CD4-positive, alpha-beta T cell treated with Interleukin-4 for 1 hour (primary cell): ENCODE data around the gene BCL11A.

Experiments used
- DNase-seq, 2 donors: peaks; one replicate each; pipeline ENCODE4 v3.0.0-alpha.2; 2020 to 2022

The BCL11A gene

DNA sequence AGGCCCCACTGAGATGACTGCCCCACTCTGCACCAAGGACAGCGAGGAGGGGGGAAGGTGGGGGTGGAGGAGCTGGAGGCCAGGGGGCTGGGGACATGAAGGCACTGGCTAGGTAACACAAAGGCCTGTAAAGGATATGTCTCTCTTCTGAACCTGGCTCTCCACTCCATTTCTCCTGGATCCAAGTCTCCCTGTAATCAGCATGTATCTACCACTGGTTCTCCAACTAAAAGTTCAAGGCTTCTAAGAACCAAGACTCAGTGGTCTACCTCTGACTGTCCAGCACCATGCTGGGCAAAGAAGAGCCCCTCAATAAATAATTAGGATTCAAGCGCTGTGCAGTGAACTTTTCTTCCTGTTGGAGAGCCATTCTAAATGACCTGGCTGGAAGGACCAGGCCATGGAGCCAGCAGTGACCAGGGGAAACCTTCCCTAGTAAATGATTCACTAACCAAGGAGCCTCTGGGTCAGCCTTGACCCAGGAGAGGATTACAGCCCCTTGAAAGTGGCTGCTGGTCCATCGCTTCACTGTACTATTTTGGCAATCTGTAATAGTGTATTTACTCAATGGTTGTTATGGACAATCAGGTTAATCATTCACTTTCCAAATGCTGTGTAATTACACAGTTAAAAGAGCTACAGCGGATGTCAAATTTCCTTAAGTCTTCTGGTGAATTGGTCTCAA is 73.2 kb downstream of the BCL11A start:
- DNase-seq = no peak

DNA sequence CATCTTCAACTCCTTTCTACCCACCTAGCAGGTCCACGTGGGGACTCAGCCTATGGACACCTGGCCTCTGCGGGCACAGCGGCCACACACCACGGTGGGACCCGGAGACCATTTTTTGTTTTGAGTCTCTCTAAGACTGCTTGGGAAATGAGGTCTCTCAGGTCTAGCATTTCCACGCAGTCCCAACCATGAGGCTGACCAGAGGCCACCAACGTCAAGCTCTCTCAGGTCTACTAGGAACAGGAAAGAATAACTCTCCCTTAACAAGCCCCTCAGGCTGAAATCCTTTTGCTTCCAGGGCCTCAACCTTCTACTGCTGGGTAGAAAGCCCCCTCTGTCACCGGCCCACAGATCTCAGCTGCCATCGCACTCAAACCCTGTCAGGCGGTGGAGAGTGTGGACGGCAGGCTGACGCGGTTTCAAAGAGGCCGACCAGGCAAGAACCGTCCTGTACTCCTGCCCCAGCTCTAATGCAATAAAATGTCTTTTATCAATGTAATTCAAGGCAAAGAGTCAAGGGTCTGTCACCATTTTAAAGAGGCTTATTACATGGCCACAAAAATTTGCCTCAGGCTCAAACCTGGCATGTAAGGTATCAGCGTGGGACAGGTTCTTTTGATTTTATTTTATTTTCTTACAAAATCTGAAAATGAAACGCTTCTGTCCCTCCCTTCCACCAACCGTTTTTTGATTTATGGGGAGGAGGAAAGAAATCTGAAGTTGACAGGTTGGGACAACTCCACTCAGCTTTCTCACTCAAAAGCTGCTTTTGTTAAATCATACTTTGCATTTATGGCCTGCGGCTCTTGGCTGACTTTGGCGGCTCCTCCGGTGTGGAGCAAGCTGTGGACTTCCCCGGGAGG is 74.0 kb downstream of the BCL11A start:
- DNase-seq = no peak

DNA sequence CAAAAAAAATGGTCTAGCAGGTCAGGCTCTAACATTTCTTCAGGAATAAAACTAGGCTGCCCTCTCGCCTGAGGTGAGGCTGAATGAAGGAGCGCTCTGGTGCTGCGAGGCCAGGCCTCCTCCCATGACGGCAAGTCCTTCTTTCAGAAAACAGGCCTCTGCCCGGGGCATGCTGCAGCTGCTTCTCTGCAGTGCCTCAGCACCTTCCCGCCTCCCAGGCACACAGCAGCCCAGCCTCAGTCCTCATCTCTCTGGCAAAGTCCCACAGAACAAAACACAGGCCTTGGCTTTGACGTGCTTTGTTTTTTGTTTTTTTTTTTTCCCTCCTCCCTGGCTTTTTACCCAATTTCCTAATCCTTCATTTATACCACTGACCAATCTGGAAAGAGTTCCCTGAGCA is 74.8 kb downstream of the BCL11A start:
- DNase-seq = no peak

DNA sequence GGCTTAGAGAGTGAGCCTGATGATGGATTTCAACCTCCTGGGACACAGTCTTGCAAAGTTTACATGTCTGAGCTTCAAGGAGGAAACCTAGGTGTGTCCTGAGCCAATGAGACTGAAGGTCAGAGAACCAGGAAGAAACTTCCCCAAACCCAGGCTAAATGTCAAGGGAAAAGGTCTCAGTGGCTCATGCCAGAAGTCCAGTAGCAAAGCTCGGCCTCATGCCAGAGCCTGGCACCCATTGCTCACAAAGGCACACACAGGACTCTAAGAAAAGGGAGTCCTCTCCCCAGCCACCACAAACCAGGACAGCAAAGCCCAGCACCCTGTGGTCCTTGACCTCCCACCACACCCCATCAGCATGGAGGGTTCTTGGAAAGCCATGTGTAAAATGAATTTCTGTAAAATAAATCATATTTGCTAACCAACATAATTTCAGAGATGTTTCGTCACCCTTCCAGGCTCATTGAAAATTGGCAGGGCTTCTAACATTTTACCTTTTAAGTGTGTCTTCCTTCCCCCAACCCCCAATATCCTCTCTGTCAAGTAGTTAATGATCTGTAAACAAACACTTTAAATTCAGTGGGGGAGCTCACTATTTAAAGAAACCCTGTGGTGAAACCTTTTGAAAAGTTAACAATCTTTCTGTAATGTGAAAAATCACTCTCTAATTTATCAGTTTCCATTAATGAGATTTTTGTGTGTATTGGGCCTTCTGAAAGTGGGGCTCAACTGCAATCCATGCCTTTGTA is 77.1 kb downstream of the BCL11A start:
- no peak for DNase-seq

DNA sequence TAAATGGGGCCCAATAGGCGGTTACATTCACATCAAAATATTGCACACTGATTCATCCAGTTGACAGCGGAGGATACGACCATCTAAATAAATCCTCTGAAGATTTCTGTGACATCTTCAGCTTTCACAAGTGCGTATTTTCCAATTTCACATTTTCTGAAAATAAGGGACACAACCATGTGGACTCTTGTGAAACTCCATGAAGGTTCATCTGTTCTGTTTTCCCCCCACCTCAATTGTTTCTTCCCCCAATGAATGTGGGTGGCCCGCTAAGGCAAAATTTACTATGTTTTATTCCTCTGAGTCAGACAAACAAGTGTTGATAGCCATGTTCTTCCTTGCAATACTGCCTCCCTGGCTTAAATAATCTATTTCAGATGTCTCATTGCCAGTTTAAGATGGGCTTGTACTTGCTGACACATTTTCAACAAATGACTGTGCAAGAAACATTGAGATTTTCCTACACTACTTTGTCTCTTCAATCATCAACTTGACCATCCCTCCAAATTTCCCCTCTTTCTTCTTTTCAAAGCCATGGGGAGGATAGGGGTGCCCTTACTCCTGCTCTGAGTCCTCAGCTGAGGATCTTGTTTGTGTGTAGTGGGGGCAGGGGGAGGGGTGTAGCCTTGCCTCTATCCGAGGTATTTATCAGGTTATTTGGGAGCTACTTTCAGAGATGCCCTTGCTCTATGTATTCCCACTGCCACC is 78.2 kb downstream of the BCL11A start:
- DNase-seq = no peak

DNA sequence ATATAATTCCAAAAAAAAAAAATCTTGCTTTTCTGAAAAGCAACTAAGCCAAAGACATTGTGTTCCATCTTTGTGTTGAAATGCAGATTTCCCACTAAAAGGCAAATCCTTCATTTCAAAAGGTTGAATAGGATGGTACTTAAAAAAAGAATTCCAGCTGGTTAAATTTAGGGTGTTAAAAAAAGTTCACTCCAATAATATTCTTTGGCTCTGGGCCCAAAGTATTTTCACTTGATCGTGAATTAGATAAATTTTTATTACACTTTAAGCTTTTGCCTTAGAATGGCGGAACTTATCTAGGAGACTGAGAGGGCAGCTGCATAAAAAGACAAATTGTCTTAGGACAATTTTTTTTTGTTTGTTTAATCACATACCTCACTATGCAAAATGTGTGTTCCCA is 79.2 kb downstream of the BCL11A start:
- DNase-seq = no peak

DNA sequence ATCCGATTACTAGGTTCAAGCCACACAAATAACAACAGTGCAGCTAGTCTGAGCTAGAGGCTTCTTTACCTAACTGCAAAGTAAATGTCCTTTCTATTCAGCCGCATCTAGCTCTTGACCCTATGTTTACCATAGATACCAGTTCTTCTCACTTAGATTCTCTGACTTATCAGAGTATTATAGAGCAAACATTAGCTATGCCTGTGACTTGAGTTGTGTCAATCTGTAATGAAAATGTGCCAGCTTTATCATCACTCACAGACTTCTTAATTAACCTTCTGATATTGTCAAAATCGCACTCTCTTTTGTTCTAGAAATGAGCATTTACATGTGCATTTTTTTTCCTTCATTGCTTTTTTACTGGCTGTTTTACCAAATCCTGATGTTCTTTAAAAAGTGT is 79.9 kb downstream of the BCL11A start:
- no peak for DNase-seq

DNA sequence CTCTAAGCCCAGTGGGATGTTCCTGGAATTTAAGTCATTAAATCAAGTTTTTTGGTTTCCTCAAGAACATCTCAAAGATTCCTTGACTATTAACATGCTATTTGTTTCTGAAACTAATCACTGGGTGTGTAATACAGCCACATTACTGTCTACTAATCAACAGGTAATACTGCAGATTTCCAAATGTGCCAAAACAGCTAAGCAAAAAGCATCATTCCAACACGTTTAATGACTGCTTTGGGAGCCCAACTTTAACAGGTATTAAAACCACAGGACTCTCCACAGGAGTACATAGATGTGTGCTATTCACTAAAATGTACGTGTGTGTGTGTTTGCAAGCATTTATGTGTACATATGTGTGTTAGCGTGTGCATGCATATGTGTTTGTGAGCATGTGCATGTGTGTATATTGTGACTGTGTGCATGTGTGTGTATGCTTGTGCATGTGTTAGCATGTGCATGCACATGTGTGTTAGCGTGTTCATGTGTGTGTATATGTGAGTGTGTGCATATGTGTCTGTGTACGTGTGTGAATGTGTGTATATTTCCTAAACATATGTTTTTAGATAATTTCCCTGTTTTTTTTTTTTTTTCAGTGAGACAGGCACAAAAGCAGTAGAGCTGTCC is 80.7 kb downstream of the BCL11A start:
- DNase-seq = no peak

DNA sequence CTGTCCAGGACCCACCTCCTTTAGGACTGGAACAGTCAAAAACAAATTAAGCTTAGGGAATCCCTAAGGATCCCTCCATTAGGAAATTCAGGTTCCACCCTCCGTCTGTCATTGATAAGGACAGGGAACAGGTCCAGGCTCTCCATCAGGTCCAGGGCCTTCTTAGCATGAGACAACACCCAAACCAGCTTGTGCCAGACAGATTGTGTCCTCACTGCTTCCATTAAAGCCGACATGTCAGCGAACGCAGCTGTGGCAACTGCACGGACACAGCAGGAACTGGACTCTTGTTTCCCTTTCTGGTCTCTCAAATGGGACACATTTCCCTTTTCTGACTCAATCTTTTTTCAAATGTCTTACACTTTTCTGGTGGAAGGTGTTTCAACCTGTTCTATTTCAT is 81.4 kb downstream of the BCL11A start:
- DNase-seq = no peak

DNA sequence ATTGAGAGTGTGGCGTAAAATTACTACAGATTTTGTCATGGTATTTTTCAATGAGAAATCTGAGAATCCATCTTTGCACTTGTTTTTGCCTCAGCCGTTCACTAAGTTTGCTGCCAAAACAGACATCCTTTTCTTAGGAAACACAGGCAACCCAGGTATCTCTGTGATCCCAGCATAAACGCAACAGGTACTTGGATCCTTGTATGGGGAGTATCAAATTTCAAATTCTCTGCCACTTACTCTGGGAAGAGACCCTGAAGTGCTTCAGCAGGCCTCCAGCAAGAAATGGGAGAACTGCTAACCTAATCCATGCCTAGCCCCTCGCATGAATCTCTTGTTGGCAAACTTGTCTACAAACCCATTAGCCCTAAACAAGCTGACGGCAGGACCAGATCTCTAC is 83.1 kb downstream of the BCL11A start:
- no peak for DNase-seq

DNA sequence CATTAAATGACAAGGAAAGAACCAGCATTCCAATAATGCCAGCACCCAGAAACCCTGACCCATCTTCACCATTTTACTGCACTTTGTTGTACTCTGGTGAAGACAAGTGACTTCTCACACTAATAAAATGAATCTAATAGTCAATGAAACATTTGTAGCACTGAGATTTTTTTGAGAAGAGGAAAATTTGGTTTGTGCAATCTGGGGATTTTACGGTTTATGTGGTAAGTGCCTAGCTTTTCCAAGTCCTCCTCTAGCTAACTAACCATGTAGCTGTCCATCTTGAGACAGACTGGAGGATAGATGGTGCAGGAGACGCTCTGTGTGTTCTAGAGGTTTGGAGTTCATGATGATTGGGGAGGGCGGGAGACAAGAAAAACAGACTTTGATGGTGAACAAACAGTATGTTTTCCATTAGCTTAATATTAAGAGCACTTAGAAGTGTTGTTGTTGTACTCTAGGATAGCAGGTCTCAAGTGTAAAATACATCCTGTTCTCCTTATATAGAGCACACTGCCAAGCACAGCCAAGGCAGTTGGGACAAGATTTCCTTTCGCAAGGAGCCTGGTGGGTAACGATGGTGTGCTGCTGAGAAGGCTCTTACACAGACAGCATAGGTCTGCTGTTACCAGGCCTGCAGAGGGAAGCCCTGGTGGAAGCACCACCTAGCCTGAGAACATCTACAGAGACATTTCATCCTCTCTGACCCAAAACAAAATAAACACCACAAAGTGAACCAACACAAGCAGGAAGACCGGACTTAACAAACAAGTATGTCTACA is 83.7 kb downstream of the BCL11A start:
- DNase-seq = no peak

DNA sequence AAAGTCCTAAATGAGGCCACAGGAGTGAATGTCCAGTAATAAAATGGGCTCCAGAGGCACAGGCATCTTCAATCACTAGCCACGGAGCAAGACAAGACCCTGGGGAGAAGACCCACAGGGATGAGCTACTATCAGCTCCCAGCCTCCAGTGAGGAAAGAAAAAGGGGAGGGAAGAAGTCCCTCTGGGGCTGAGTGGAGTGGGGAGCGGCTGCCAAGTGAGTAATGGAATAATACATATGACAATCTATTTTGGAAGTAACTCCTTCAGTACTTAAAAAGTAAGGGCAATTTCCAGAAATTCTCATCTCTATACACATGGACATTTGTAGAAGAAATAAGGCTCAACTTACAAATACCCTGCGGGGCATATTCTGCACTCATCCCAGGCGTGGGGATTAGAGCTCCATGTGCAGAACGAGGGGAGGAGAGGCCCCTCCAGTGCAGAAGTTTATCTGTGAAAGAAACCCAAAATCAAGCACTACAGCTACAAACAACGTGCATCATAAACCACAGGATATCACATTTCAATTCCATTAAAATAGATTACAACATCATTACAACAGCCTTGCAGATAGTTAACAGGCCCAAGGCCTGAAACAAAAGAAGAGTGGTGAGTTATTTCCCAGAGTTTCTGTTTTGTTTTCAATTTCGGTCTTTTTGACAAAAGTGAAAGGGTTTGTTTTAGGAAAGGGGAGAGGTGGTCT is 84.9 kb downstream of the BCL11A start:
- no peak for DNase-seq

DNA sequence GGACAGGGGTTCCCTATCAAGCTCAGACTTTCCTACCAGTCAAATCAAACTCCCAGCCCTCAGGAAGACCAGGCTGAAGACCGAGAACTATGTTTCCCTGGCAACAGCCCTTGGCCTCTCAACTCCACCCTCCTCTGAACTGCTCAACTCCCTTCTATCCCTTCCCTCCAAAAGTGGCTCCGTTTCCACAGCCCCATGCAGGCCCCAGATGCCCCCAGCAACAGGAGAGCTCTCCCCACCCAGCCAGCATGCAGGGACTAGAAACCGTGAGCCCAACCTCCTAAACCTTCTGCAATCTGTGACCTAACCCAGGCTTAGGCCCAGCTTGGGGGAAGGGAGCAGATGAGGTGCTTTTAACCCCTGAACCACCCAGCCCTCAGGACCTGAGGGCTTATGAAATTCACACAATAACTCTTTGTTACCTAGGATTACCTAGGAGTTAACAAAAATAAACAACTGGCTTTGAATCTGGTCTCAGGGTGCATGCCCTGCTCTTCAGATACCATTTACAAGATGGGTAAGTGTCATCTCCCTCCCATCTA is 87.2 kb downstream of the BCL11A start:
- DNase-seq = no peak

DNA sequence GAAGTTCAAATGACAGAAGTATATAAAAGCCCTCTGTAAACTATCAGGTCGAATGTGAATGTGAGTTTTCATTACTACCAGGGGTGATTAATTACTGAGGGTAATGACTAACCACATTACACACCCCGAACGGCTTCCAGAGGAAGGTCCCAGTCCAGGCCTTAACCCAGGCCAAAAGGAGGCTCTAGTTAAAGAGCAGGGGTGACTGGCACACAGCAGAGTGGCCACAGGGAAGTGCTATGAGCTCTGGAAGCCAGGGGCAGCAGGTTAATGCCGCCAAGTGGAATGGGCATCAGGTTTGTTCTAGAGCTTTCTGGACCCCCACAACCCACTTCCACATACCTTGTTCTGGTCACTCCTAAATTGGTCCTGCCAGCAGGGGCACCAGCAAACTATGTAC is 87.7 kb downstream of the BCL11A start:
- DNase-seq = no peak

DNA sequence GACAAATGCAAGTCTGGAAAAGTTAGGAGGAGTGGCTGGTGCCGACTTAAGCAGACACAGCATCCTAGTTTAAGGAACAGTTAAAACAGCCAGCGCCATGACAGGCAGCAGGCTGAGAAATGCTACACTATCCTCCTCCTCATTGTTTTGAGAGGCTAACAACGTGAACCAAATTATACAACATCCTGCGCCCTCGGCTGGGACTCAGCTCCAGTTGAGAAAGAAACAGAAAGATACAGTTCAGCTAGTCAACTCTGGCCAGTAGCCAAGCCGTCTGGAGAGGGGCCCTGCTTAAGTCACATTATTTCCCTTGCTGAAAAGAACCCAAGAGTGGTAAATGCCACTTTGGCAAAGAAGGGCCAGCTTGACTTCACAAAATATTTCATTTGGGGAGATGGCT is 90.2 kb downstream of the BCL11A start:
- no peak for DNase-seq

DNA sequence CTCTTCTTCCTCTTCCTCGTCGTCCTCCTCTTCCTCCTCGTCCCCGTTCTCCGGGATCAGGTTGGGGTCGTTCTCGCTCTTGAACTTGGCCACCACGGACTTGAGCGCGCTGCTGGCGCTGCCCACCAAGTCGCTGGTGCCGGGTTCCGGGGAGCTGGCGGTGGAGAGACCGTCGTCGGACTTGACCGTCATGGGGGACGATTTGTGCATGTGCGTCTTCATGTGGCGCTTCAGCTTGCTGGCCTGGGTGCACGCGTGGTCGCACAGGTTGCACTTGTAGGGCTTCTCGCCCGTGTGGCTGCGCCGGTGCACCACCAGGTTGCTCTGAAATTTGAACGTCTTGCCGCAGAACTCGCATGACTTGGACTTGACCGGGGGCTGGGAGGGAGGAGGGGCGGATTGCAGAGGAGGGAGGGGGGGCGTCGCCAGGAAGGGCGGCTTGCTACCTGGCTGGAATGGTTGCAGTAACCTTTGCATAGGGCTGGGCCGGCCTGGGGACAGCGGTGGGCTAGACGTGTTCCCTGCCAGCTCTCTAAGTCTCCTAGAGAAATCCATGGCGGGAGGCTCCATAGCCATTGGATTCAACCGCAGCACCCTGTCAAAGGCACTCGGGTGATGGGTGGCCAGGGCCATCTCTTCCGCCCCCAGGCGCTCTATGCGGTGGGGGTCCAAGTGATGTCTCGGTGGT is 91.9 kb downstream of the BCL11A start:
- no peak for DNase-seq

DNA sequence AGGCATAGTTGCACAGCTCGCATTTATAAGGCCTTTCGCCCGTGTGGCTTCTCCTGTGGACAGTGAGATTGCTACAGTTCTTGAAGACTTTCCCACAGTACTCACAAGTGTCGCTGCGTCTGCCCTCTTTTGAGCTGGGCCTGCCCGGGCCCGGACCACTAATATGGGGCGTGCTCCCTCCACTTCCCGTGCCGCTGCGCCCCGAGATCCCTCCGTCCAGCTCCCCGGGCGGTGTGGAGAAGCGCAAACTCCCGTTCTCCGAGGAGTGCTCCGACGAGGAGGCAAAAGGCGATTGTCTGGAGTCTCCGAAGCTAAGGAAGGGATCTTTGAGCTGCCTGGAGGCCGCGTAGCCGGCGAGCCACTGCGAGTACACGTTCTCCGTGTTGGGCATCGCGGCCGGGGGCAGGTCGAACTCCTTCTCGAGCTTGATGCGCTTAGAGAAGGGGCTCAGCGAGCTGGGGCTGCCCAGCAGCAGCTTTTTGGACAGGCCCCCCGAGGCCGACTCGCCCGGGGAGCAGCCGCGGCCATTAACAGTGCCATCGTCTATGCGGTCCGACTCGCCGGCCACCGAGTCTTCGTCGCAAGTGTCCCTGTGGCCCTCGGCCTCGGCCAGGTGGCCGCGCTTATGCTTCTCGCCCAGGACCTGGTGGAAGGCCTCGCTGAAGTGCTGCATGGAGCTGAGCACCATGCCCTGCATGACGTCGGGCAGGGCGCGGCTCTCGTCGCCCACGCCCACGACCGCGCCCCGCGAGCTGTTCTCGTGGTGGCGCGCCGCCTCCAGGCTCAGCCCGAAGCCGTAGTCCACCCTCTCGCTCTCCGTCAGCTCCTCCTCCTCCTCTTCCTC is 92.7 kb downstream of the BCL11A start:
- no peak for DNase-seq

DNA sequence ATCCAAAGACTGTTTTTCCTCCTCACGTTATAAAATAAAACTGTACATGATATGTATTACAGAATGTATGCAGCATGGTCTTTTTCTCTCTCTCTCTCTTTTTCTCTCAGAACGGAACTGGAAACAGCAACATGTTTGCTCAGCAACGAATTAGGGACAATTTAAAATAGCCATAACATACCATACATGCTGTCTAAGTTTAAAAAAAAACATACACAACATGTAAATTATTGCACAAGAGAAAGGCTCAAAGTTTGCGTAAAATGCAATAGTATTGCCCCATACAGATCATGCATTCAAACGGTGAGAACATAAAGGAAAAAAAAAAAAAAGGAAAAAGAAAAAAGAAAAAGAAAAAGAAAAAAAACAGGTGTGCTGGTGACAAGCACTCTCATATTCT is 93.6 kb downstream of the BCL11A start:
- DNase-seq = no peak

DNA sequence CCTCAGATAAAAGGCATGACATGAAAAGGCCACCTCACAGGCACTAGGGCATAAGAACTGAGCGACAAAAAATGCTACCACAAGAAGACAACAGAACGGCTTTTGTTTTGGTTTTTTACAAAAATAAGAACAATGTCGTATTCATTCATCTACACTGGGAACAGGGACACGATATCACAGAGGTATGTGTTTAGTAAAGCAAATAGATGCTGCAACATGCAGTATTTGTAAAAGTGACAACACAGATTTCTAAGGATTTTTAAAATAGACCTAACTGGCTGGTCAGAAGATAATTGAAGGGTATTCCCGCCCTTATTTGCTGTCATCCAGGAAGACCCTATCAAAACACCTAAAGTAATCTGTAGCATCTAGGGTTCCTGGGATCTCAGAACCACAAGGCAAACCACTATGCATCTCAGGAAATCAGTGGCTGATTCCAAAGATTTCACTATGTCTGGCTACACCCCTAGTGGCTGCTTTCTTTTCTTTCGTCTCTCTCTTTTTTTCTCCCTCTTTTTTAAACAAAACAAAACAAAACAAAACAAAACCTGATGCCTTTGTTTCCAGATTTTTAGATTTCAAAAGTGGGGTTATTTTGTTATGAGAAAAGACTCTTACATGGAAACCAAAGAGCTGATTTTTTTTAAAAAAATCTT is 97.2 kb downstream of the BCL11A start:
- DNase-seq = no peak
